ENCODE data around the gene GTF2IRD1.
A peak's percentile ranks its signal among the peaks of the same experiment; 100 is the strongest.
"Not testable (repeated sequence)": the region's sequence is repeated elsewhere in the genome, so short reads cannot be mapped to it uniquely, and the experiment has no call there.

The GTF2IRD1 gene

GRCh38 chr7:74541937-74542336 is 88.2 kb downstream of the GTF2IRD1 start:
- DNase-seq (ENCODE audit: insufficient read length, low spot score); FAIRE-seq: not testable (repeated sequence)

- DNase-seq (ENCODE audit: insufficient read length, low spot score) (no peak), FAIRE-seq (no peak)
These were observed 88.9 kb downstream of the GTF2IRD1 start for GRCh38 chr7:74542558-74543117.

- DNase-seq (ENCODE audit: insufficient read length, low spot score): no peak
- no peak for FAIRE-seq
These were observed 91.2 kb downstream of the GTF2IRD1 start for GRCh38 chr7:74544706-74545469.

GRCh38 chr7:74545921-74546320 is 92.2 kb downstream of the GTF2IRD1 start:
- FAIRE-seq: no peak
- DNase-seq (ENCODE audit: insufficient read length, low spot score): no peak

GRCh38 chr7:74553596-74554012 is 99.9 kb downstream of the GTF2IRD1 start:
- not testable (repeated sequence) for DNase-seq (ENCODE audit: insufficient read length, low spot score); FAIRE-seq

- DNase-seq (ENCODE audit: insufficient read length, low spot score) (no peak), FAIRE-seq (no peak)
These were observed 100.5 kb downstream of the GTF2IRD1 start for GRCh38 chr7:74554178-74554577.

- no peak for DNase-seq (ENCODE audit: insufficient read length, low spot score)
- no peak for FAIRE-seq
These were observed 106.5 kb downstream of the GTF2IRD1 start for GRCh38 chr7:74560086-74560719.

GRCh38 chr7:74561898-74562613 is 108.3 kb downstream of the GTF2IRD1 start:
- no peak for FAIRE-seq
- DNase-seq (ENCODE audit: insufficient read length, low spot score): no peak

- FAIRE-seq; DNase-seq (ENCODE audit: insufficient read length, low spot score): not testable (repeated sequence)
These were observed 109.9 kb downstream of the GTF2IRD1 start for GRCh38 chr7:74563639-74564038.

- DNase-seq (ENCODE audit: insufficient read length, low spot score) (no peak), FAIRE-seq (no peak)
These were observed 113.6 kb downstream of the GTF2IRD1 start for GRCh38 chr7:74567318-74567668.

GRCh38 chr7:74568658-74569057 is 115.0 kb downstream of the GTF2IRD1 start:
- no peak for DNase-seq (ENCODE audit: insufficient read length, low spot score)
- no peak for FAIRE-seq

GRCh38 chr7:74569501-74570075 is 115.9 kb downstream of the GTF2IRD1 start:
- no peak for FAIRE-seq
- DNase-seq (ENCODE audit: insufficient read length, low spot score): no peak

GRCh38 chr7:74570533-74571156 is 116.9 kb downstream of the GTF2IRD1 start:
- FAIRE-seq: no peak

GRCh38 chr7:74572301-74572979 is 118.7 kb downstream of the GTF2IRD1 start:
- FAIRE-seq (no peak), DNase-seq (ENCODE audit: insufficient read length, low spot score) (no peak)

More at GRCh38 chr7:74570533-74571156, 116.9 kb downstream of the GTF2IRD1 start:
- DNase-seq (ENCODE audit: insufficient read length, low spot score): no peak

GRCh38 chr7:74573512-74573911 is 119.8 kb downstream of the GTF2IRD1 start:
- FAIRE-seq: no peak

GRCh38 chr7:74575083-74575784 is 121.5 kb downstream of the GTF2IRD1 start:
- DNase-seq (ENCODE audit: insufficient read length, low spot score) (peak; percentile 32), FAIRE-seq (no peak)

More at GRCh38 chr7:74573512-74573911, 119.8 kb downstream of the GTF2IRD1 start:
- DNase-seq (ENCODE audit: insufficient read length, low spot score): no peak

- DNase-seq (ENCODE audit: insufficient read length, low spot score): no peak
- FAIRE-seq: no peak
These were observed 122.1 kb downstream of the GTF2IRD1 start for GRCh38 chr7:74575811-74576210.

GRCh38 chr7:74579800-74580685 is 126.3 kb downstream of the GTF2IRD1 start:
- no peak for FAIRE-seq
- no peak for DNase-seq (ENCODE audit: insufficient read length, low spot score)

All from HTR-8/SVneo (cell line).